WTC11 (cell line): Measurements from ENCODE around the gene MAPKAP1. TPM values are rescaled to one million over a fixed set of nuclear protein-coding genes. Genes with fewer than 3 reads are reported as not detected.

ENCODE experiments used
- ATF3 ChIP-seq: sonication (generic); formaldehyde crosslinking; conservative IDR thresholded peaks from 2 replicates; pipeline ENCODE4 v1.8.1; 2022; ENCODE audit warnings: mild to moderate bottlenecking, missing genetic modification reagents
- CBFB ChIP-seq: sonication (generic); formaldehyde crosslinking; IDR thresholded peaks from 2 replicates; pipeline ENCODE4 v1.8.1; 2022; ENCODE audit warnings: mild to moderate bottlenecking, low read depth, missing genetic modification reagents
- CTCF ChIP-seq: fragments of 200-600 bp; IDR thresholded peaks from 2 replicates; pipeline ENCODE4 v1.8.0; 2022; ENCODE audit warnings: antibody characterized with exemption
- EMX1 ChIP-seq: fragments of 250-450 bp; sonication (Bioruptor Pico); IDR thresholded peaks from 2 replicates; pipeline ENCODE4 v1.8.0; 2021; ENCODE audit warnings: mild to moderate bottlenecking
- FOXP4 ChIP-seq: sonication (generic); formaldehyde crosslinking; IDR thresholded peaks from 2 replicates; pipeline ENCODE4 v1.8.0; 2022; ENCODE audit warnings: mild to moderate bottlenecking, missing genetic modification reagents
- JAZF1 ChIP-seq: fragments of 250-450 bp; sonication (Bioruptor Pico); IDR thresholded peaks from 2 replicates; pipeline ENCODE4 v1.9.0; 2021; ENCODE audit warnings: moderate library complexity, mild to moderate bottlenecking, inconsistent platforms
- KAT7 ChIP-seq: sonication (generic); formaldehyde crosslinking; IDR thresholded peaks from 2 replicates; pipeline ENCODE4 v1.8.1; 2023; ENCODE audit warnings: missing genetic modification reagents, mild to moderate bottlenecking, borderline replicate concordance
- MAX ChIP-seq: sonication (generic); formaldehyde crosslinking; IDR thresholded peaks from 2 replicates; pipeline ENCODE4 v1.8.0; 2022; ENCODE audit warnings: mild to moderate bottlenecking, missing genetic modification reagents
- MXD4 ChIP-seq: fragments of 250-450 bp; sonication (Bioruptor Pico); IDR thresholded peaks from 2 replicates; pipeline ENCODE4 v1.8.0; 2021; ENCODE audit warnings: mild to moderate bottlenecking, moderate library complexity, borderline replicate concordance
- MYBL2 ChIP-seq: sonication (generic); formaldehyde crosslinking; IDR thresholded peaks from 2 replicates; pipeline ENCODE4 v1.8.1; 2023; ENCODE audit warnings: mild to moderate bottlenecking, moderate library complexity, missing genetic modification reagents
- USF1 ChIP-seq: sonication (generic); formaldehyde crosslinking; IDR thresholded peaks from 2 replicates; pipeline ENCODE4 v1.8.0; 2022; ENCODE audit warnings: mild to moderate bottlenecking, missing genetic modification reagents
- ZNF232 ChIP-seq: sonication (generic); formaldehyde crosslinking; IDR thresholded peaks from 2 replicates; pipeline ENCODE4 v1.8.0; 2022; ENCODE audit warnings: mild to moderate bottlenecking, missing genetic modification reagents
- ZNF396 ChIP-seq: fragments of 250-450 bp; sonication (Bioruptor Pico); IDR thresholded peaks from 2 replicates; pipeline ENCODE4 v1.8.0; 2021; ENCODE audit warnings: mild to moderate bottlenecking, moderate library complexity, borderline replicate concordance
- ZNF671 ChIP-seq: fragments of 250-450 bp; sonication (Bioruptor Pico); IDR thresholded peaks from 2 replicates; pipeline ENCODE4 v1.8.0; 2021; ENCODE audit warnings: mild to moderate bottlenecking
- ZSCAN18 ChIP-seq: fragments of 250-450 bp; sonication (Bioruptor Pico); IDR thresholded peaks from 2 replicates; pipeline ENCODE4 v2.1.2; 2022; ENCODE audit warnings: mild to moderate bottlenecking, moderate library complexity
- total RNA-seq: library from RNA; stranded (reverse); gene quantifications from 3 replicates; pipeline ENCODE4 v1.2.3, GENCODE V29; 2021
- TF ChIP-seq, protein P1 (sequence below): fragments of 250-450 bp; sonication (Bioruptor Pico); IDR thresholded peaks from 2 replicates; pipeline ENCODE4 v1.9.0; 2021; ENCODE audit warnings: mild to moderate bottlenecking
- TF ChIP-seq, protein P2 (sequence below): fragments of 250-450 bp; sonication (Bioruptor Pico); IDR thresholded peaks from 2 replicates; pipeline ENCODE4 v1.9.0; 2021; ENCODE audit warnings: moderate library complexity, mild to moderate bottlenecking, inconsistent platforms, borderline replicate concordance
- TF ChIP-seq, protein P3 (sequence below): sonication (generic); formaldehyde crosslinking; IDR thresholded peaks from 2 replicates; pipeline ENCODE4 v1.8.0; 2022; ENCODE audit warnings: missing genetic modification reagents
- TF ChIP-seq, protein P4 (sequence below): sonication (generic); formaldehyde crosslinking; IDR thresholded peaks from 2 replicates; pipeline ENCODE4 v1.8.1; 2023; ENCODE audit warnings: mild to moderate bottlenecking, missing genetic modification reagents

MAPKAP1 gene
- total RNA-seq, 1 experiment from 2014 or later, result 111 TPM

GRCh38 chr9:125706651-125707471 is at the start of gene MAPKAP1 (continued):
- TF ChIP-seq, protein P1, sequence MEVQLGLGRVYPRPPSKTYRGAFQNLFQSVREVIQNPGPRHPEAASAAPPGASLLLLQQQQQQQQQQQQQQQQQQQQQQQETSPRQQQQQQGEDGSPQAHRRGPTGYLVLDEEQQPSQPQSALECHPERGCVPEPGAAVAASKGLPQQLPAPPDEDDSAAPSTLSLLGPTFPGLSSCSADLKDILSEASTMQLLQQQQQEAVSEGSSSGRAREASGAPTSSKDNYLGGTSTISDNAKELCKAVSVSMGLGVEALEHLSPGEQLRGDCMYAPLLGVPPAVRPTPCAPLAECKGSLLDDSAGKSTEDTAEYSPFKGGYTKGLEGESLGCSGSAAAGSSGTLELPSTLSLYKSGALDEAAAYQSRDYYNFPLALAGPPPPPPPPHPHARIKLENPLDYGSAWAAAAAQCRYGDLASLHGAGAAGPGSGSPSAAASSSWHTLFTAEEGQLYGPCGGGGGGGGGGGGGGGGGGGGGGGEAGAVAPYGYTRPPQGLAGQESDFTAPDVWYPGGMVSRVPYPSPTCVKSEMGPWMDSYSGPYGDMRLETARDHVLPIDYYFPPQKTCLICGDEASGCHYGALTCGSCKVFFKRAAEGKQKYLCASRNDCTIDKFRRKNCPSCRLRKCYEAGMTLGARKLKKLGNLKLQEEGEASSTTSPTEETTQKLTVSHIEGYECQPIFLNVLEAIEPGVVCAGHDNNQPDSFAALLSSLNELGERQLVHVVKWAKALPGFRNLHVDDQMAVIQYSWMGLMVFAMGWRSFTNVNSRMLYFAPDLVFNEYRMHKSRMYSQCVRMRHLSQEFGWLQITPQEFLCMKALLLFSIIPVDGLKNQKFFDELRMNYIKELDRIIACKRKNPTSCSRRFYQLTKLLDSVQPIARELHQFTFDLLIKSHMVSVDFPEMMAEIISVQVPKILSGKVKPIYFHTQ, result no peak
- TF ChIP-seq, protein P2, sequence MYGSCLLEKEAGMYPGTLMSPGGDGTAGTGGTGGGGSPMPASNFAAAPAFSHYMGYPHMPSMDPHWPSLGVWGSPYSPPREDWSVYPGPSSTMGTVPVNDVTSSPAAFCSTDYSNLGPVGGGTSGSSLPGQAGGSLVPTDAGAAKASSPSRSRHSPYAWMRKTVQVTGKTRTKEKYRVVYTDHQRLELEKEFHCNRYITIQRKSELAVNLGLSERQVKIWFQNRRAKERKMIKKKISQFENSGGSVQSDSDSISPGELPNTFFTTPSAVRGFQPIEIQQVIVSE (CRISPR knock-in tag), result no peak
- TF ChIP-seq ATF3 (no peak), MAX (CRISPR knock-in tag) (peak; percentile 69; the same call in 1 of the 2 replicates), CBFB (CRISPR knock-in tag) (no peak), MYBL2 (peak; percentile 60; the same call in 1 of the 2 replicates), ZNF671 (CRISPR knock-in tag) (no peak), FOXP4 (peak; percentile 80), KAT7 (peak; percentile 78; the same call in 1 of the 2 replicates), MXD4 (CRISPR knock-in tag) (no peak), CTCF (no peak), EMX1 (CRISPR knock-in tag) (no peak), ZNF232 (CRISPR knock-in tag) (no peak), ZSCAN18 (no peak), JAZF1 (no peak), USF1 (CRISPR knock-in tag) (no peak), ZNF396 (CRISPR knock-in tag) (no peak)
- TF ChIP-seq, protein P3, sequence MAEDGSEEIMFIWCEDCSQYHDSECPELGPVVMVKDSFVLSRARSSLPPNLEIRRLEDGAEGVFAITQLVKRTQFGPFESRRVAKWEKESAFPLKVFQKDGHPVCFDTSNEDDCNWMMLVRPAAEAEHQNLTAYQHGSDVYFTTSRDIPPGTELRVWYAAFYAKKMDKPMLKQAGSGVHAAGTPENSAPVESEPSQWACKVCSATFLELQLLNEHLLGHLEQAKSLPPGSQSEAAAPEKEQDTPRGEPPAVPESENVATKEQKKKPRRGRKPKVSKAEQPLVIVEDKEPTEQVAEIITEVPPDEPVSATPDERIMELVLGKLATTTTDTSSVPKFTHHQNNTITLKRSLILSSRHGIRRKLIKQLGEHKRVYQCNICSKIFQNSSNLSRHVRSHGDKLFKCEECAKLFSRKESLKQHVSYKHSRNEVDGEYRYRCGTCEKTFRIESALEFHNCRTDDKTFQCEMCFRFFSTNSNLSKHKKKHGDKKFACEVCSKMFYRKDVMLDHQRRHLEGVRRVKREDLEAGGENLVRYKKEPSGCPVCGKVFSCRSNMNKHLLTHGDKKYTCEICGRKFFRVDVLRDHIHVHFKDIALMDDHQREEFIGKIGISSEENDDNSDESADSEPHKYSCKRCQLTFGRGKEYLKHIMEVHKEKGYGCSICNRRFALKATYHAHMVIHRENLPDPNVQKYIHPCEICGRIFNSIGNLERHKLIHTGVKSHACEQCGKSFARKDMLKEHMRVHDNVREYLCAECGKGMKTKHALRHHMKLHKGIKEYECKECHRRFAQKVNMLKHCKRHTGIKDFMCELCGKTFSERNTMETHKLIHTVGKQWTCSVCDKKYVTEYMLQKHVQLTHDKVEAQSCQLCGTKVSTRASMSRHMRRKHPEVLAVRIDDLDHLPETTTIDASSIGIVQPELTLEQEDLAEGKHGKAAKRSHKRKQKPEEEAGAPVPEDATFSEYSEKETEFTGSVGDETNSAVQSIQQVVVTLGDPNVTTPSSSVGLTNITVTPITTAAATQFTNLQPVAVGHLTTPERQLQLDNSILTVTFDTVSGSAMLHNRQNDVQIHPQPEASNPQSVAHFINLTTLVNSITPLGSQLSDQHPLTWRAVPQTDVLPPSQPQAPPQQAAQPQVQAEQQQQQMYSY (CRISPR knock-in tag), result no peak; the same call in 1 of the 2 replicates
- TF ChIP-seq, protein P4, sequence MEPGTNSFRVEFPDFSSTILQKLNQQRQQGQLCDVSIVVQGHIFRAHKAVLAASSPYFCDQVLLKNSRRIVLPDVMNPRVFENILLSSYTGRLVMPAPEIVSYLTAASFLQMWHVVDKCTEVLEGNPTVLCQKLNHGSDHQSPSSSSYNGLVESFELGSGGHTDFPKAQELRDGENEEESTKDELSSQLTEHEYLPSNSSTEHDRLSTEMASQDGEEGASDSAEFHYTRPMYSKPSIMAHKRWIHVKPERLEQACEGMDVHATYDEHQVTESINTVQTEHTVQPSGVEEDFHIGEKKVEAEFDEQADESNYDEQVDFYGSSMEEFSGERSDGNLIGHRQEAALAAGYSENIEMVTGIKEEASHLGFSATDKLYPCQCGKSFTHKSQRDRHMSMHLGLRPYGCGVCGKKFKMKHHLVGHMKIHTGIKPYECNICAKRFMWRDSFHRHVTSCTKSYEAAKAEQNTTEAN, result 0 out of 2 replicates have a peak, but pooled peaks have one; percentile 34
